Suprapubic skin (tissue), 4 donors: ENCODE measurements around the gene STAT3. TPM values are rescaled to one million over a fixed set of nuclear protein-coding genes. Genes with fewer than 3 reads are reported as not detected.
A peak's percentile ranks its signal among the peaks of the same experiment; 100 is the strongest.
"Not testable (repeated sequence)": the region's sequence is repeated elsewhere in the genome, so short reads cannot be mapped to it uniquely, and the experiment has no call there.

Experiments
- DNase-seq, 2 donors: peaks; one replicate each; pipeline ENCODE4 v3.0.0-alpha.2; 2019; ENCODE audit warnings: low spot score in 2 of 2
- H3K27ac ChIP-seq: fragments of 200-600 bp; sonication (generic); one replicate; pipeline ENCODE4 v1.5.1; 2019
- H3K27me3 ChIP-seq: fragments of 200-600 bp; sonication (generic); one replicate; pipeline ENCODE4 v1.5.1; 2019
- H3K36me3 ChIP-seq: fragments of 200-600 bp; sonication (generic); one replicate; pipeline ENCODE4 v1.5.1; 2019
- H3K4me1 ChIP-seq: fragments of 200-600 bp; sonication (generic); one replicate; pipeline ENCODE4 v1.5.1; 2019
- H3K4me3 ChIP-seq: fragments of 200-600 bp; sonication (generic); one replicate; pipeline ENCODE4 v1.5.1; 2019; ENCODE audit warnings: mild to moderate bottlenecking
- H3K9me3 ChIP-seq: fragments of 200-600 bp; sonication (generic); one replicate; pipeline ENCODE4 v1.5.1; 2019
- CTCF ChIP-seq, 2 donors: fragments of 200-600 bp in 1 of 2; fragments of 450-650 bp in 1 of 2; sonication (generic) in 1 of 2; IDR thresholded peaks; one replicate each; pipeline ENCODE4 v1.5.1; 2016 to 2019; ENCODE audit warnings: antibody characterized with exemption in 2 of 2, mild to moderate bottlenecking in 1 of 2, moderate library complexity in 1 of 2
- EP300 ChIP-seq: sonication (generic); formaldehyde crosslinking; IDR thresholded peaks from one replicate; pipeline ENCODE4 v1.6.1; 2017; ENCODE audit warnings: antibody characterized with exemption
- POLR2A ChIP-seq, 2 donors: fragments of 450-650 bp; IDR thresholded peaks; one replicate each; pipeline ENCODE4 v1.6.1; 2017; ENCODE audit warnings: antibody characterized with exemption in 2 of 2, mild to moderate bottlenecking in 2 of 2, moderate library complexity in 2 of 2
- POLR2AphosphoS5 ChIP-seq, 3 donors: sonication (generic); formaldehyde crosslinking; IDR thresholded peaks; one replicate each; pipeline ENCODE4 v1.6.1; 2017; ENCODE audit warnings: antibody characterized with exemption in 3 of 3
- WGBS: methylation state at CpG from one replicate; pipeline ENCODE4 v1.1.5; 2018; 5-methylcytosine and 5-hydroxymethylcytosine counted together
- total RNA-seq, 4 donors: library from RNA; depleted of rRNA; stranded (reverse); fragments of >200 nt; gene quantifications; one replicate each; pipeline ENCODE4 v1.1.0, GENCODE V29; 2016

Gene STAT3
- total RNA-seq, 4 donors from 2014 or later, result 144 to 174 (median 152) TPM

GRCh38 chr17:42394838-42395237, 6.6 kb upstream of the STAT3 start:
- Histone ChIP-seq H3K27ac (no peak overlapping the region), H3K27me3 (no peaks in the 10 kb centered on the region), H3K9me3 (no peaks in the 10 kb centered on the region), H3K4me1 (peaks cover 17% of the 10 kb centered on the region), H3K36me3 (no peaks in the 10 kb centered on the region), H3K4me3 (no peak overlapping the region)
- DNase-seq, result peak in 1 of 2 donors; percentile 35
- 91% methylated on average over 4 of the region's 4 CpGs for WGBS
- TF ChIP-seq EP300, result no peak
- no peak for TF ChIP-seq POLR2A (IDR thresholded peaks at IDR 0.05)
- TF ChIP-seq CTCF (IDR thresholded peaks at IDR 0.05), result no peak
- TF ChIP-seq POLR2AphosphoS5 (IDR thresholded peaks at IDR 0.05), result no peak

GRCh38 chr17:42392692-42393415, 4.6 kb upstream of the STAT3 start:
- 78% methylated on average over 4 of the region's 4 CpGs for WGBS
- DNase-seq, result no peak
- Histone ChIP-seq H3K9me3 (no peaks in the 10 kb centered on the region), H3K4me1 (peaks cover 7% of the 10 kb centered on the region), H3K36me3 (no peaks in the 10 kb centered on the region), H3K27ac (no peak overlapping the region), H3K4me3 (no peak overlapping the region), H3K27me3 (no peaks in the 10 kb centered on the region)
- TF ChIP-seq EP300, result no peak
- TF ChIP-seq POLR2A (IDR thresholded peaks at IDR 0.05), result no peak
- no peak for TF ChIP-seq CTCF (IDR thresholded peaks at IDR 0.05)
- no peak for TF ChIP-seq POLR2AphosphoS5 (IDR thresholded peaks at IDR 0.05)

- H3K4me3 ChIP-seq, H3K9me3 ChIP-seq, H3K36me3 ChIP-seq, H3K27me3 ChIP-seq, H3K27ac ChIP-seq: not testable (repeated sequence)
- peak in 1 of 2 donors; percentile 44 for DNase-seq
- 88% methylated on average over 8 of the region's 8 CpGs for WGBS
- peaks cover 18% of the 10 kb centered on the region for H3K4me1 ChIP-seq
Measured at GRCh38 chr17:42391439-42391838, 3.2 kb upstream of the STAT3 start.

- TF ChIP-seq EP300 (no peak), POLR2AphosphoS5 (IDR thresholded peaks at IDR 0.05) (no peak), CTCF (IDR thresholded peaks at IDR 0.05) (no peak), POLR2A (IDR thresholded peaks at IDR 0.05) (no peak)
- Histone ChIP-seq H3K4me3 (no peak overlapping the region), H3K27me3 (no peaks in the 10 kb centered on the region), H3K9me3 (no peaks in the 10 kb centered on the region), H3K36me3 (no peaks in the 10 kb centered on the region), H3K27ac (no peak overlapping the region), H3K4me1 (peaks cover 34% of the 10 kb centered on the region)
- 98% methylated on average over 5 of the region's 5 CpGs for WGBS
- peak in 1 of 2 donors; percentile 59 for DNase-seq
Measured at GRCh38 chr17:42389899-42390298, 1.7 kb upstream of the STAT3 start.

- no peaks in the 10 kb centered on the region for H3K36me3 ChIP-seq
- H3K27ac ChIP-seq, result peak overlapping the region; percentile 98
- peaks cover 38% of the 10 kb centered on the region for H3K4me1 ChIP-seq
- H3K9me3 ChIP-seq, result no peaks in the 10 kb centered on the region
- no peak for DNase-seq
- no peaks in the 10 kb centered on the region for H3K27me3 ChIP-seq
- peak overlapping the region; percentile 77 for H3K4me3 ChIP-seq
- TF ChIP-seq POLR2A (IDR thresholded peaks at IDR 0.05) (no peak), POLR2AphosphoS5 (IDR thresholded peaks at IDR 0.05) (no peak), CTCF (IDR thresholded peaks at IDR 0.05) (no peak), EP300 (no peak)
- 4% methylated on average over 11 of the region's 11 CpGs for WGBS
Measured at GRCh38 chr17:42389135-42389417, 834 bp upstream of the STAT3 start.
